ENCODE results near the gene KCNAB1. TPM values are rescaled to one million over a fixed set of nuclear protein-coding genes. Genes with fewer than 3 reads are reported as not detected.

The KCNAB1 gene
- total RNA-seq, 3 donors from 2014 or later = 0.65 to 13.5 (median 1.2) TPM

DNA sequence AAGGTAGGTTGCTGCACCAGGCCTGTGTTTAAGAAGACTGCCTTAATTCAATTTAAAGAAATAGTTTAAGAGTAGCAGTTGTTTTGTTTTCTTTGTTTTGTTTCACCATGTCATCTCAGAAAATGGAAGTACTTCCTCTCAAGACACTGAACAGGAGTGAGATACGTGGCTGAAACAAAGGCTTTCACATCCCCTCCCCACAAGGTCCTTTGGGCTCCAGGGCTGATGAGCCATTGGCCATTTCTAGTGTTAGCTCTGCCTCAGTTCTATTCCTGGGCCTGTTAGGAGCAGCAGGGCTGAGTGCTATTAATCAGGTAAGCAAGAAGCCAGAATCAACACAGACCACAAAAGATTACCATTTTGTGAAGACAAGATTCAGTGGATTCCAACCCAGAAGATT lies 132.8 kb downstream of the KCNAB1 start:
- Histone ChIP-seq H3K9me3 (no peaks in the 10 kb centered on the region), H3K4me3 (no peak overlapping the region), H3K36me3 (ENCODE audit: low read depth) (no peaks in the 10 kb centered on the region), H3K4me1 (ENCODE audit: low read depth) (no peaks in the 10 kb centered on the region)
- intact Hi-C loops (cut with DNase I, micrococcal nuclease) = no loop called here
- ATAC-seq = no peak
- TF ChIP-seq, protein P1, sequence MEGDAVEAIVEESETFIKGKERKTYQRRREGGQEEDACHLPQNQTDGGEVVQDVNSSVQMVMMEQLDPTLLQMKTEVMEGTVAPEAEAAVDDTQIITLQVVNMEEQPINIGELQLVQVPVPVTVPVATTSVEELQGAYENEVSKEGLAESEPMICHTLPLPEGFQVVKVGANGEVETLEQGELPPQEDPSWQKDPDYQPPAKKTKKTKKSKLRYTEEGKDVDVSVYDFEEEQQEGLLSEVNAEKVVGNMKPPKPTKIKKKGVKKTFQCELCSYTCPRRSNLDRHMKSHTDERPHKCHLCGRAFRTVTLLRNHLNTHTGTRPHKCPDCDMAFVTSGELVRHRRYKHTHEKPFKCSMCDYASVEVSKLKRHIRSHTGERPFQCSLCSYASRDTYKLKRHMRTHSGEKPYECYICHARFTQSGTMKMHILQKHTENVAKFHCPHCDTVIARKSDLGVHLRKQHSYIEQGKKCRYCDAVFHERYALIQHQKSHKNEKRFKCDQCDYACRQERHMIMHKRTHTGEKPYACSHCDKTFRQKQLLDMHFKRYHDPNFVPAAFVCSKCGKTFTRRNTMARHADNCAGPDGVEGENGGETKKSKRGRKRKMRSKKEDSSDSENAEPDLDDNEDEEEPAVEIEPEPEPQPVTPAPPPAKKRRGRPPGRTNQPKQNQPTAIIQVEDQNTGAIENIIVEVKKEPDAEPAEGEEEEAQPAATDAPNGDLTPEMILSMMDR (IDR thresholded peaks at IDR 0.05) = no peak
- DNase-seq = no peak

DNA sequence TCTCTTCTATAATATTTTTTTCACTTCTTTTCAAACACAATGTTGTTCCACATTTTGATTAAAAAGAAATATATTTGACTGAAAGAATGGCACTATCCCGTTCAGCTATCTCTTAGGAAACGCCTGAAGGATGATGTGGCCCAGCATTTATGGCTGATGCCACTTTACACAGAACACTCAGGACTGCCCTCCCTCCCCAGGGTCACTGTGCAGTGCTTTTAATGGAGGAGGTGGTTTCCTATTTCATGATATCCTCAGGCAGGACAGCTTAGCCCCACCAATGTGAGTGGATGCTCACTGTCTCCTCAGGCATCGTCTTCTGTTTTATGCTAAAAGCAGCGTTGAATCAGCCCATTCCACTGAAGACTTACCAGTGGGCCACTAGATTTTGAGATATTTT lies 135.9 kb downstream of the KCNAB1 start:
- TF ChIP-seq, protein P1 (IDR thresholded peaks at IDR 0.05) = no peak
- intact Hi-C loops (cut with DNase I, micrococcal nuclease) = no loop called here
- no peak for ATAC-seq

DNA sequence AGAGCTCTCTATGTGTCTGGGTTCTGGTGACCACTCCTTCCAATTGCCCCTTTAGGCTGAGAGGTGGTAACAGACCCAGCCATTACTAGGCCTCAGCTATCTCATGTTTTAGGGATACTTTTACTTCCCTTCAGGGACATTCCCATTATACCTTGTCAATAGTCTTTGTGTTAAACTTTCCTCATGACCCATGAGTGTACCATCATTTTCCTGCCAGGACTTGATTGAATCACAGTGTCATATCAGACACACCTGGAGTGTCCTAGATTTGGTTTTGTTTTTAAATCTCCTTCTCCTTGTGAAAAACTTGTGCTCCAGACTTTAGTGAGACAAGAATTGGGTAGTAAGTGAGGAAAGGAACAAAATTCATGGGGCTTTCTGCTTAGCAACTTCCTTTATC lies 136.6 kb downstream of the KCNAB1 start:
- no peak for ATAC-seq
- Histone ChIP-seq H3K36me3 (ENCODE audit: low read depth) (no peaks in the 10 kb centered on the region), H3K4me1 (ENCODE audit: low read depth) (no peaks in the 10 kb centered on the region), H3K9me3 (no peaks in the 10 kb centered on the region), H3K4me3 (no peak overlapping the region)
- no peak for DNase-seq
- intact Hi-C loops (cut with DNase I, micrococcal nuclease) = no loop called here
- TF ChIP-seq, protein P1 (IDR thresholded peaks at IDR 0.05) = no peak

More for the DNA sequence above, 135.9 kb downstream of the KCNAB1 start:
- H3K9me3 ChIP-seq = no peaks in the 10 kb centered on the region
- H3K36me3 ChIP-seq (ENCODE audit: low read depth) = no peaks in the 10 kb centered on the region
- no peak for DNase-seq
- H3K4me1 ChIP-seq (ENCODE audit: low read depth) = no peaks in the 10 kb centered on the region
- H3K4me3 ChIP-seq = no peak overlapping the region

DNA sequence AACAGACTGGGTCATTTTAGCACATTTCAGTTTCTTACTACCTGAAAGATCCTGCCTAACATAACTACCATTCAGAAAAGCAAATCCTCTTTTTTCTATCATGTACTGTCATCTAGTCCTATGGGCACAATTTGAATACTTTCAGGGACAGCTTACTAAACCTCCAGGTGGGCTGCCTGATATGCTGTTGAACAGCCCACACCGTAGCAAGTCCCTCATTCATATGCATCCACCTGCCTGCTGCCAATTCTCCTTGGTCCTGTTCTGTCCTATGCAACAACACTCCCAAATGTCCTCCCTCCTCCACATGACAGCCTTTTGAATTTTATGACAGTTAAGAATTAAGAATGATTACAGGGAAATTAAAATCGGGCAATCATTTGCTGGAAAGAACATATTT lies 137.9 kb downstream of the KCNAB1 start:
- Histone ChIP-seq H3K4me1 (ENCODE audit: low read depth) (no peaks in the 10 kb centered on the region), H3K36me3 (ENCODE audit: low read depth) (no peaks in the 10 kb centered on the region), H3K9me3 (no peaks in the 10 kb centered on the region), H3K4me3 (no peak overlapping the region)
- TF ChIP-seq, protein P1 (IDR thresholded peaks at IDR 0.05) = no peak
- DNase-seq (no peak), ATAC-seq (no peak)
- intact Hi-C loops (cut with DNase I, micrococcal nuclease) = no loop called here

DNA sequence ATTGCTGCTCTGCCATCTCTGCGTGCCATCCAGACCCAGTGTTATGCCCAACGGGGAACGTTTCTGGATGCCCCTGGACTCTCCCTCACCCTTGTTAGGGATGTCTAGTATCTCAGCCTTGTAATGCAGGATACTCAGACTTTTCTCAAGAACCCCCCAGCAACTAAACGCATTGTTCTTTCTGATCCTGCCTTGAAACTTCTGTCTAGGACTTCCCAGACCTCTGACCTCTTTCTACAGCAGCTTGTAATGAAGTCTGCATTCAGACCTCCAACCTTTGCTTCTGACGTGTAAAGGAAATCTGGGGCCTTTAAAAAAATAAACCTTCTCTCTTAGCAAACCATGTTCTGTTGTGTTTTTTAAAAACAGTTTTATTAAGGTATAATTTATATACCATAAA lies 139.5 kb downstream of the KCNAB1 start:
- ATAC-seq = no peak

More for the DNA sequence above, 139.5 kb downstream of the KCNAB1 start:
- TF ChIP-seq, protein P1 (IDR thresholded peaks at IDR 0.05) = no peak
- intact Hi-C loops (cut with DNase I, micrococcal nuclease) = no loop called here
- Histone ChIP-seq H3K4me1 (ENCODE audit: low read depth) (no peaks in the 10 kb centered on the region), H3K9me3 (no peaks in the 10 kb centered on the region), H3K36me3 (ENCODE audit: low read depth) (no peaks in the 10 kb centered on the region), H3K4me3 (no peak overlapping the region)
- no peak for DNase-seq

All from mucosa of descending colon (tissue), 3 donors.